Endothelial cell of umbilical vein (primary cell): Measurements from ENCODE around the gene TBP. TPM values are rescaled to one million over a fixed set of nuclear protein-coding genes. Genes with fewer than 3 reads are reported as not detected.

Experiments
- BruUV-seq: library from RNA; stranded (reverse); fragments of 400-500 nt; replicated peaks from 2 replicates; lab custom pipeline; 2021; lab: Mats Ljungman, UMichigan
- CTCF ChIA-PET: fragments of 300-600, 350-600 bp; sonication (Branson Sonifier 250); formaldehyde crosslinking; loops from one replicate; lab custom pipeline; 2021; ENCODE audit warnings: antibody characterized with exemption, inconsistent platforms; lab: Charles Lee
- POLR2A ChIA-PET: fragments of 300-600, 350-600 bp; sonication (Branson Sonifier 250); formaldehyde crosslinking; loops from one replicate; lab custom pipeline; 2021; ENCODE audit warnings: antibody characterized with exemption, inconsistent platforms; lab: Charles Lee
- DNase-seq: peaks from one replicate; pipeline ENCODE4 v3.0.0-alpha.2; 2011; ENCODE audit warnings: low read depth, low spot score
- FAIRE-seq: peaks from 2 replicates; lab custom pipeline; 2011; peaks lifted over from hg19 to GRCh38; lab: Jason Lieb, UNC
- H2AFZ ChIP-seq: 2 replicates; pipeline ENCODE4 v1.6.0; 2012; ENCODE audit warnings: low read depth, low read length, control low read depth, inconsistent platforms
- H3K27ac ChIP-seq: 2 replicates; pipeline ENCODE4 v1.5.1; 2011; ENCODE audit warnings: low read depth, mild to moderate bottlenecking, control low read depth, low read length, moderate library complexity; ENCODE audit not compliant: insufficient read depth
- H3K27me3 ChIP-seq, 2 experiments: 2 replicates each; pipeline versions ENCODE4 v1.6.0 to v1.6.1; 2011; ENCODE audit warnings: low read length in 2 of 2, mixed read lengths in 1 of 2; ENCODE audit not compliant: control insufficient read depth in 2 of 2, insufficient read depth in 2 of 2
- H3K36me3 ChIP-seq, 2 experiments: 2 replicates in 1 of 2; 3 replicates in 1 of 2; pipeline ENCODE4 v1.5.1; 2011; ENCODE audit warnings: low read length in 2 of 2, mild to moderate bottlenecking in 1 of 2, moderate library complexity in 1 of 2; ENCODE audit not compliant: control insufficient read depth in 2 of 2, insufficient read depth in 2 of 2; ENCODE audit errors: extremely low read depth in 1 of 2
- H3K4me1 ChIP-seq: 3 replicates; pipeline ENCODE4 v1.5.1; 2011; ENCODE audit warnings: mild to moderate bottlenecking, low read length; ENCODE audit not compliant: control insufficient read depth, insufficient read depth; ENCODE audit errors: extremely low read depth
- H3K4me2 ChIP-seq: 2 replicates; pipeline ENCODE4 v1.6.1; 2011; ENCODE audit warnings: low read length, control low read depth, mixed read lengths; ENCODE audit not compliant: insufficient read depth
- H3K4me3 ChIP-seq, 3 experiments: fragments of 200-600 bp in 1 of 3; sonication (generic), shearing (Covaris generic) in 1 of 3; replicated peaks in 1 of 3; 2 replicates each; pipeline ENCODE4 v1.5.1; 2011 to 2016; ENCODE audit warnings: control low read depth in 3 of 3, low read length in 3 of 3, mild to moderate bottlenecking in 2 of 3, inconsistent platforms in 1 of 3, low read depth in 1 of 3, moderate library complexity in 1 of 3; ENCODE audit not compliant: insufficient read depth in 1 of 3
- H3K79me2 ChIP-seq: 2 replicates; pipeline ENCODE4 v1.6.0; 2012; ENCODE audit warnings: low read length, inconsistent platforms; ENCODE audit not compliant: control insufficient read depth, insufficient read depth
- H3K9ac ChIP-seq: replicated peaks from 2 replicates; pipeline ENCODE3; 2011; ENCODE audit warnings: low read length, control low read depth; ENCODE audit not compliant: insufficient read depth; ENCODE audit errors: extremely low read depth
- H3K9me1 ChIP-seq: replicated peaks from 3 replicates; pipeline ENCODE4 v1.6.0; 2011; ENCODE audit warnings: mild to moderate bottlenecking, low read length; ENCODE audit not compliant: control insufficient read depth, insufficient read depth; ENCODE audit errors: extremely low read depth
- H3K9me3 ChIP-seq: replicated peaks from 2 replicates; pipeline ENCODE4 v1.5.1; 2012; ENCODE audit warnings: low read length, inconsistent platforms; ENCODE audit not compliant: control insufficient read depth, insufficient read depth
- H4K20me1 ChIP-seq: replicated peaks from 2 replicates; pipeline ENCODE3; 2011; ENCODE audit warnings: mild to moderate bottlenecking, low read length; ENCODE audit not compliant: control insufficient read depth, insufficient read depth; ENCODE audit errors: extremely low read depth
- CTCF ChIP-seq, 2 donors: IDR thresholded peaks; 1 replicate in 1 of 2; 2 replicates in 1 of 2; pipeline ENCODE4 v1.5.1; 2011; ENCODE audit warnings: low read length in 2 of 2, mild to moderate bottlenecking in 2 of 2, moderate library complexity in 2 of 2, control low read depth in 1 of 2, inconsistent platforms in 1 of 2, low read depth in 1 of 2; ENCODE audit not compliant: insufficient read depth in 1 of 2; ENCODE audit errors: extremely low read depth in 1 of 2
- EZH2 ChIP-seq: IDR thresholded peaks from 2 replicates; pipeline ENCODE4 v1.6.1; 2012; ENCODE audit warnings: borderline replicate concordance, low read depth, mild to moderate bottlenecking, moderate library complexity, low read length, inconsistent platforms; ENCODE audit not compliant: severe bottlenecking
- FOS ChIP-seq: IDR thresholded peaks from 2 replicates; pipeline ENCODE4 v1.6.1; 2011; ENCODE audit warnings: mild to moderate bottlenecking, low read length, moderate library complexity, borderline replicate concordance; ENCODE audit not compliant: insufficient read depth
- GATA2 ChIP-seq: IDR thresholded peaks from 2 replicates; pipeline ENCODE4 v1.7.0; 2011; ENCODE audit warnings: low read depth, mild to moderate bottlenecking, moderate library complexity, mixed read lengths, low read length; ENCODE audit not compliant: insufficient read length, insufficient read depth
- JUN ChIP-seq: IDR thresholded peaks from 2 replicates; pipeline ENCODE4 v1.6.1; 2011; ENCODE audit warnings: borderline replicate concordance, low read depth; ENCODE audit not compliant: insufficient read length, insufficient read depth
- MAX ChIP-seq: IDR thresholded peaks from 2 replicates; pipeline ENCODE4 v1.6.1; 2011; ENCODE audit not compliant: insufficient read depth, insufficient read length
- MYC ChIP-seq: IDR thresholded peaks from one replicate; pipeline ENCODE4 v1.6.1; 2011; ENCODE audit warnings: mild to moderate bottlenecking, low read depth, low read length
- POLR2A ChIP-seq: IDR thresholded peaks from 2 replicates; pipeline ENCODE4 v1.6.1; 2012; ENCODE audit warnings: low read depth, mild to moderate bottlenecking, control low read depth, low read length
- POLR2AphosphoS5 ChIP-seq: IDR thresholded peaks from 2 replicates; pipeline ENCODE4 v1.6.1; 2012; ENCODE audit warnings: low read depth, mild to moderate bottlenecking, control low read depth, low read length, moderate library complexity; ENCODE audit not compliant: insufficient read depth
- dilution Hi-C: fragments of 300-500 bp; cut with MboI; formaldehyde crosslinking; loops from one replicate; pipeline ENCODE4 v1.15.0; 2019; ENCODE audit warnings: low sequenced_read_pairs; ENCODE audit not compliant: extremely low pct_ligation_motif_present
- intact Hi-C: fragments of 100-400 bp; cut with micrococcal nuclease; formaldehyde crosslinking; loops from one replicate; pipeline ENCODE4 v1.10.0; 2022
- polyA plus RNA-seq, 4 experiments: library from polyadenylated mRNA; depleted of rRNA in 3 of 4; stranded (reverse) in 3 of 4; unstranded in 1 of 4; fragments of >200 nt; gene quantifications; 2 replicates each; pipeline versions ENCODE4 v1.2.1 to v1.2.3, GENCODE V29; 2011 to 2012; ENCODE audit warnings: missing spikeins in 1 of 4
- total RNA-seq: library from RNA; stranded (reverse); gene quantifications from 2 replicates; pipeline ENCODE4 v1.2.3, GENCODE V29; 2021

Gene TBP
- total and polyA plus RNA-seq, 2 donors (not counting 3 experiments of a cell fraction or from before 2014, with no cell fraction given), result 17.5 to 17.7 TPM

- intact Hi-C loops (no loop called here), dilution Hi-C loops (no loop called here)
- ChIA-PET POLR2A (no interaction called here), CTCF (no interaction called here)
- TF ChIP-seq CTCF (IDR thresholded peaks at IDR 0.05; ENCODE audit: extremely low read depth in 1 of 2, insufficient read depth in 1 of 2, low read depth in 1 of 2, low read length in 2 of 2) (no peak), EZH2 (no peak), POLR2AphosphoS5 (no peak), JUN (no peak), POLR2A (no peak), MYC (no peak), GATA2 (no peak), MAX (no peak), FOS (no peak)
- no peak overlapping the region for H3K4me2 ChIP-seq
- H3K36me3 ChIP-seq, result peaks cover 7 to 8% of the 10 kb centered on the region in 2 experiments
- H3K27me3 ChIP-seq, result no peaks in the 10 kb centered on the region
- no TSS peak for BruUV-seq
- FAIRE-seq (no peak), DNase-seq (no peak)
- no peak overlapping the region for H3K9ac ChIP-seq
- H3K4me3 ChIP-seq, result no peak overlapping the region
- H4K20me1 ChIP-seq, result no peaks in the 10 kb centered on the region
- peaks cover 8% of the 10 kb centered on the region for H3K79me2 ChIP-seq
- H3K27ac ChIP-seq, result no peak overlapping the region
- H3K9me3 ChIP-seq, result no peaks in the 10 kb centered on the region
- H3K4me1 ChIP-seq, result no peaks in the 10 kb centered on the region
- H2AFZ ChIP-seq, result no peak overlapping the region
- H3K9me1 ChIP-seq, result no peaks in the 10 kb centered on the region
Observed at GRCh38 chr6:170561555-170561954, 7.4 kb downstream of the TBP start.
